ENCODE measurements around the gene WDR35.
"Not testable (repeated sequence)": the region's sequence is repeated elsewhere in the genome, so short reads cannot be mapped to it uniquely, and the experiment has no call there.

The WDR35 gene

DNA sequence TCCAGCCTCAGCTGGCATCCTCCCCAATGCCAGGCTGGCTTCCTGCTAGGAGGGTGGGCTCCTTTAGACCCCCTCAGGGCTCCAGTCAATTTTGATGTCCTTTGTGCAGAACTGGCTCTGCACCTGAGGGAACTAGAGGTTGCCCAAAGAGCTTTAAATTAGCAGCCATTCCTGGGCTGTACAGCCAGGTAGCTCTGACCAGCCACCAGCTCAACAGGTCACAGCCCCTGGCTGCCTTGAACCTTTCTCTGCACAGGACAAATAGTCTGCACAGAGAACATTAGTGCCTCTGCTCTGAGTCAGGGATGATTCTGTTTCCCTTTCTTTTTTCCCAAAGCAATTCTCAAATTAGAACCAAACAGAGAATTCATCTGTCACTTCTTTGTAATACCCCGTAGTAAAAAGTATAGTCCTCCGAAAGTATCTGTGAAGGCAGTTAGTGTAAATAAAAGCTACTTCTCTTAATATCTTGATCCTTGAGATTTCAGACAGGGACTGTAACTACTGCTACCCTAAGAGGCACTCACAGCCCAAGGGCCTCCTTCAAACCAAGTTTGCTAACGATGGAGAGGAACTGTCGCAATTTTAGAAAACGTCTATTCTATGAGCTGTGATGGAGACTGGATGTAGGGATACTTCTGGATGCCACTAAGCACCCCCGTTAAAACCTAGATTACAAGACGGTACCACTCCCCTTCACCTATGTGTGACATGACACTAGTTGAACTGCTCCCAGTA is 91.1 kb downstream of the WDR35 start:
- FAIRE-seq (no peak), DNase-seq (ENCODE audit: extremely low spot score, insufficient read length, low read depth) (no peak)

DNA sequence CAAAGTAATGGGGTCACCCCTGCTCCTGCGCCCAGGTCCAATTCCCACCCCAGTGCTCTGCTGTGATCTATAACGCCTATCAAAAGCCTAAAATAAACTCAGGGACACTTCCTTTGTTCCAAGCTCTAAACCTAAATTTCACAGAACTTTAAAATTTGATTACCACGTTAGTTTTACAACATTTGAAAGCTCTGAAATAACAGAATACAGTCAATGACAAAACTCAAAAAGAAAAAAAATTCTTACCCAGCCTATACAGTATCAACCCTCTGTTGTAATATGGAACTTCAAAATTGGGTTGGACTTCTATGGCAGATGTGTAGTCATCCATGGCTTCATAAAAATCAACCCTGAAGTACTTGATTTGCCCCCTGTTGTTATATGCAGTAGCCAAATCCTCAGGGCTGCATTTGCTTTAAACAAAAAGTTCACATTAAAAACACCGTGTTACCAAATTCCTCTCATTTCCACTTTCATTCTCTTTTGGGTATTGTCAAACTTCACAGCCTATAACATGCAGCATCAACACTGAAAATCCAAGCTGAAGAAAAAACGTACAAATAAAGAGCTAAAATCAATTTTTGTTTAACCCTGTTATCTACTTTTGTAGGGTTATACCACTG is 92.2 kb downstream of the WDR35 start:
- FAIRE-seq = no peak
- no peak for DNase-seq (ENCODE audit: extremely low spot score, insufficient read length, low read depth)

DNA sequence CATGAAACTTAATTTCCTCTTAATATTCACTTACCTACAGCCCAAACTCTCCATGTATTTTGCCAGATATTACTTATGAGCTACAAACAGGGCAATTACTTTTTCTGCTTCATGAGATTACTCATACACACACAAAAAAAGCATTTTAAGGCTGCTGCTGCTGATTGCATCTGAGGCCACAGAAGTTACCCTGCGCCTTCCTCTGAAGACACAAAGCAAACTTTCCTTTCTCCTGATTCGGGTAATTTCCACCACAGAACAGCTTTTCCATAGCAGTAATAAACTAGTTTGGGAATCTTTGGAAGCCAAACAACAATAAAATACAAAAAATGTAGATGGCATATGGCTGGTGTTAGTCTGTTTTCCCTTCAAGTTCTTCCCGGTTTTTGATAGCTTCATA is 94.4 kb downstream of the WDR35 start:
- FAIRE-seq (no peak), DNase-seq (ENCODE audit: extremely low spot score, insufficient read length, low read depth) (no peak)

DNA sequence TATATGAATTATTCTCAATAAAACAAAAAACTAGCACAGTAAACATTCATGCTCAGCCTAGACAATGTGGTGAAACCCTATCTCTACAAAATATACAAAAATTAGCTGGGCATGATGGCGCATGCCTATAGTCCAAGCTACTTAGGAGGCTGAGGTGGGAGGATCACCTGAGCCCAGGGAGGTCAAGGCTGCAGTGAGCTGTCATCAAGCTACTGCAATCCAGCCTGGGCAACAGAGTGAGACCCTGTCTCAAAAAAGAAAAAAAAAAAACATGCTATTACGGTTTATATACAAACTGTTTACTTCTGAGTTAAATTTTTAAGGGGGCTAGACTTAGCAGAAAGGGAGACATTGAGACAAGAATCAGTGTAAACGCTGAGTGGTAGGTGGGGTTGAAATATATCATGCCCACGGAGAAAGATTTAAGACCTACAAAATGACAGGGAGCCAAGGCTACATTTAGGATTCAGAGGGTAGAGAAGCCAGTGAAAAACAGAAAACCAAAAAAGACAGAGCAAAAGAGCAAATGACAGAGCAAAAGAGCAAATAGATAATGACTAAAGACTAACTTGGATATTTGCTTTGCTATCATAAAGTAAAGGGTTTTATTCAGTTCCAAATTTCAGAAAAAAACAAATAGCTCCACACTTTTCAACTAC is 95.6 kb downstream of the WDR35 start:
- DNase-seq (ENCODE audit: extremely low spot score, insufficient read length, low read depth) (no peak), FAIRE-seq (no peak)

DNA sequence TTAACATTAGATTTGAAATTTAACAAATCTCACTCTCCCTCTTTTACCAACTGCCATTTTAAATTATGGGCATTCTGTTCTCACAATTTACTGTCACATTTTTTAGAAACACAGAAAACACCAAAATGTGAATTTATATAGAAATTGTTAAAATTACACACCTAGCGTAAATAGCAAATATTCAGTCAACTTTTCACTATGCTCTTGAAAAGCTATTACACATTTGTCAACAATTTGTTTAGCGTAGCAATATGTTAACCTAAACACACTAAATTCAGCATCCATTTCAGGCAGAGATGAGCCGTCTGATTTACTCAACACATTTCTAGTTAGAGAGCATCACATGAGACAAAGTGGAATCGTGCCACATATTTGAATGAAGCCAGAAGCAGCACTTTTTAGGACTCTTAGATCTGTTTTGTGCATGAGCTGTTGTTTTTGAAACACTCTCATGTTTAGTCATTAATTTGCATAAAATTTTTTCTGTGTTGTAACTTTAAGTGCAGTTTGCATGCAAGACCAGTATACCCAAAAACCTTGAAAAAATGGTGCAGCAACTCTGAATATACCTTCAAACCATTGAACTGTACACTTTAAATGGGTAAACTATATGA is 96.3 kb downstream of the WDR35 start:
- no peak for DNase-seq (ENCODE audit: extremely low spot score, insufficient read length, low read depth)
- FAIRE-seq = peak; percentile 89

DNA sequence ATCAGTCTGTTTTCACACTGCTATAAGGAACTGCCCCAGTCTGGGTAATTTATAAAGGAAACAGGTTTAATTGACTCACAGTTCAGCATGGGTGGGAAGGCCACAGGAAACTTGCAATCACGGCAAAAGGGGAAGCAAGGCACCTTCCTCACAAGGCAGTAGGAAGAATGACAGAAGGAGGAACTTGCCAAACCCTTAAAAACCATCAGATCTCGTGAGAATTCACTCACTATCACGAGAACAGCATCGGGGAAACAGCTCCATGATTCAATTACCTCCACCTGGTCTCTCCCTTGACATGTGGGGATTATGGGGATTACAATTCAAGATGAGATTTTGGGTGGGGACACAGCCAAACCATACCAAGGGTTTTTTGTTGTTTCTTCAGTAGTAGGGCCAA is 97.9 kb downstream of the WDR35 start:
- DNase-seq (ENCODE audit: extremely low spot score, insufficient read length, low read depth) = not testable (repeated sequence)
- peak; percentile 46 for FAIRE-seq

DNA sequence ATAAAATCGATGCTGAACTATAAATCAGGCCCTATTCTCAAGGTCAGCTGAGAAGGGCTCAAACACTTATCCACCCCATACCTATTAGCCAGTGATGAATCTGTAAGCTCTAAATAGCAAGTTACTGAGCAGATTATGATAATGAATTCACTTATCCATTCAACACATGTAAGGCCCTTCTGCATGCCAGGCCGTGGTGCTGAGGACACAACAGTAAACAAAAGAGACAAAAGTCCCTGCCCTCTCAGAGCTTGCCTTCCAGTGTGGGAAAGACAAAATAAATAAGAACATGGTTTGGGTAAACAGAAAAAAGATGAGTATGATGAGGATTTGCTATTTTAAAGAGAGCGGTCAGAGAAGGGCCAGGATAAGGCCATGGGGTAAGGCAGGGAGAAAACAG is 99.8 kb downstream of the WDR35 start:
- no peak for DNase-seq (ENCODE audit: extremely low spot score, insufficient read length, low read depth)
- FAIRE-seq = no peak

DNA sequence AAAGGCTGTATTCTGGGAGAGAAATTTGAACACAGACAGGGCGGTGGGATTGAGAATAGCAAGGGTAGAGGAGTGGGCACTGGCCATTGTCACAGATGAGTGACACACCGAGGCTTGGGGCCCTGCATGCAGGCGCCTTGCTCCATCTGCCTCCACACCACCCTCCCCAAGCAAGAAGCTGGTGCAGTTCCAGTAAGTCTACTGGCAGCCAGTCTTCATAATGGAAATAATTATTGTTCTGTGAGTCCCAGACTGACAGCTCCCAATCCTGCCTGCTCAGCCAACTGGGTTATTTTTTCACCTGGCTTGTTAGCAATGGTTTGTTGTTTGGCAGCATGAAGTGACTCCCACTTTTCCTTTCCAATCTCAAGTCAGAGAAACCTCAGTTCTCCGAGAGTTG is 101.1 kb downstream of the WDR35 start:
- FAIRE-seq = no peak
- no peak for DNase-seq (ENCODE audit: extremely low spot score, insufficient read length, low read depth)

DNA sequence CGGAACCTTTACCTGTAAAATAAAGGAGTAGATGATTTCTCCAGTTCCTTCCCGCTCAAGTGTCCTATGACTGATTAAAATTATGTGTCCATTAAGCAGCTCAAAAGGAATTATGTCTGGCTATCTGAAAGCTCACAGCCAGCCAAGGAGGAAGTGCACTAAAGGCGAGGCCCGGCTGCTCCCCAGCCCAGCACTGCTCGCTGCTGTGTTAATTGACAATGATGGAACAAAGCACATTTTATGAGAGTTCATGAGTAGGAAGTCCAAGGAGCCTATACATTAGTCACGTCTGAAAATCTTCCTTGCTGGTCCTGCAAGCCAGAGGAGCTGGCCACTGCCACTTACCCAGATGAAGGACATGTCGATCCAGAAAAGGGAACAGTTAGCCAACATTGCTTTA is 102.4 kb downstream of the WDR35 start:
- no peak for FAIRE-seq
- DNase-seq (ENCODE audit: extremely low spot score, insufficient read length, low read depth) = no peak

DNA sequence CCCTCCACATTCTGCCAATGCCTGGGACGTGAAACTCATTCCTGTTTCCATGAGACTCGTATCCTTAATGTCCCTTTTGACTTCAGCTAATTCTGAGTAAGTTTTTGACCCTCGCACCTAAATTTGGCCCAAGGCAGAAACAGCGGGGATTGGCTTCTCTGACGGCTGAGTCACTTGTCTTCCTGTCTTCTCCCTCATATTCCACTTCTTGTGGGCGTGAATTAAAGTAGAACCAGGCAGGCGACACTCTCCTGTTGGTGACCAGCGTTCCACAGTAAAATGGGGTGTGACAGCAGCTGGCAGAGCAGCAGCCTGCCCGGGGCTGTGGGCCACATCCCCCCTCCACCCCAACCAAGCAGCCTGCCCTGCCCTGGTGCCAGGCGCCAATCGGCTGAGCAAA is 103.6 kb downstream of the WDR35 start:
- DNase-seq (ENCODE audit: extremely low spot score, insufficient read length, low read depth) (no peak), FAIRE-seq (no peak)

DNA sequence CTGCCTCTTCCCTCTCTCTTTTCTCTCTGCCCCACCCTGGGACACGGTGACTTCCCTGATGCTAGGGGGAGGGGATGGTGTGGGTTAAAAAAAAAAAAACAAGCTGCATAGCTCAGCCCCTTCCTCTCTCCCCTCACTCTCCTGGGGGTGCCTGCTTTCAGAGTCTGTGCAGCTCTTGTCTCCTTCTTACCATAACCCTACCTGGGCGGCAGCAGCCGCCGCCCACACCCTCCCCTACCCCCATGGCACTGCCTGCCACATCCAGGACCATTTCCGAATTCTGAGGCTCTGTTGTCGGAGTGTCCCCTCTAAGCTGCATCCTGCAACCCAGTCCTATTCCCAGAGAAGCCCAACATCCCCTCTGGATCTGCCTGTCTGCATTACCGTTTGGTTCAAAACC is 104.1 kb downstream of the WDR35 start:
- FAIRE-seq (no peak), DNase-seq (ENCODE audit: extremely low spot score, insufficient read length, low read depth) (no peak)

DNA sequence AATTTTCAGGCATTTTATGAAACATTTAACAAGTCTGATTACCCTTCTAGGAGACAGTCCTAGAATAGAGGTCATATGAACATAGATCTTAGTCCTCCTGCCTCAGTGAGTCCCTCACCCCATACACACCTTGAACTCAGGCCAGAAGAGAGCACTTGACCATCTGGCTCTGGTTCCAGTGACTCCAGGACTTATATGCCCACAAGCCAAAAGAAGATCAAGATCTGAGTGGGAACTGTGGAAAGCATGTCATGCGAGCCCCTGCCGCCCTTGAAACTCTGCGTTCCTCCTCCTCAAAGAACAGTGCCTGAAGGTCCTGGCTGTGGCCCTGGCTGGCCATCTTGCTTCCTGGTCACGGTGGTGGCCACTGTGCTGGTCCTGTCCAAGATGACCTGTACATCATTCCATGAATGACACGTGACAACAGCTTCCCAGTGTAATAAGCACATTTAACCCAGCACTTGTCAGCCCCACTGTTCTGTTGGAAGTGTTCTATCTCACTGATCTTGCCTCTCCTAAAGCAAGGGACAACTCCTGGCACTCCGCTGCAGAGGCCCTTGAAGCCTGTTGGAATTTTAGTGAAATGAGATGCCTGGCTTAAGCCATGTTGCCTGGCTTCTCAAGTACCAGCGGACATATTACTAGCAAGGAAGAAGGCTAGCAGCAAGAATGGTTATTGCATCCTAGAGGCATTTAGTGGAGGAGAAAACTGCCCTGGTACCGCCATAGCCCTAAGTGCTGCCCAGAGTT is 105.8 kb downstream of the WDR35 start:
- DNase-seq (ENCODE audit: extremely low spot score, insufficient read length, low read depth) = no peak
- FAIRE-seq = no peak

DNA sequence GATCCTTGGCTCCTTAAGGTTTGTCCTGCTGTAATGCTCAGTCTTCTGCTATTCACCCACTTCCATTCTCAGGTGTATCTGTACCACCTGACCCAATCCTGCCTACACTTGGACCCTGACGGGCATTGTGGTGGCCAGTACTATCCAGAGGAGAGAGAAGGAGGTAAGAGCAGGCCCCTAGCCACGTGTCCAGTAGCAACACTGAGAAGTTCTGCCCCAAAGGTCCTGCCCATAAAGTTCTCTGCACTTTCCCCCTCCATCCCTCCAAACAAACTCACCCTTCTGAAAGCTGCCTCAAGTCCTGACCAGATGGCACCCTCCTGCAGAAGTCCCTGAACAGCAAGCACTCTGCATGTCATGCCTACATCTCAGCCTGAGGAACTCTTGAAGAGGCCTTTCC is 106.4 kb downstream of the WDR35 start:
- no peak for FAIRE-seq
- no peak for DNase-seq (ENCODE audit: extremely low spot score, insufficient read length, low read depth)

DNA sequence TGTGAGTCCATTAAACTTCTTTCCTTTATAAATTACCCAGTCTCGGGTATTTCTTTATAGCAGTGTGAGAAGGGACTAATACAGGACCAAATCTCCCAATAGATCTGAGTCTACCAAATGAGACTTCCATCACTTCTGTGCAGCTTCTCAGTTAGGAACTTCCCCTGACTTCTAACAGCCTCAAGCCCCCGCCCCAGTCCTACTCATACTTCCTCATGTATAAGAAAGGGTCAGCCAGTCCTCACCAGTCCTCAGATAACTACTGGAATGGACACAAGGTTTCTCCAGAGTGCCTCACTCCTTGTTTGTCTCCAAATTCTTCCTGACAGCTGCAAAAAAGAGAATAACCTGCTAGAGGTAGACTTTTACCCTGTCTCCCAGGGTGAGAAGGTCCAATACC is 107.6 kb downstream of the WDR35 start:
- no peak for DNase-seq (ENCODE audit: extremely low spot score, insufficient read length, low read depth)
- FAIRE-seq = no peak

DNA sequence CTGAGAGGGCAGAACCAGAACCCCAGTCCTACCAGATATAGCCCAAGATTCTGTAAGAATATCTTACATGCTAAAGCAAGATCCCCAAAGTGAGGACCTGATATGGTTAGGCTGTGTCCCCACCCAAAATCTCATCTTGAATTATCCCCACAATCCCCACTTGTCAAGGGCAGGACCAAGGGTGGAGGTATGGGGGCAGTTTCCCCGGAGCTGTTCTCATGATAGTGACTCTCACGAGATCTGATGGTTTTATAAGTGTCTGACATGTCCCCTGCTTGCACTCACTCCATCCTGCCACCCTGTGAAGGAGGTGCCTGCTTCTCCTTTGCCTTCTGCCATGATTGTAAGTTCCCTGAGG is 108.0 kb downstream of the WDR35 start:
- FAIRE-seq = no peak
- no peak for DNase-seq (ENCODE audit: extremely low spot score, insufficient read length, low read depth)

DNA sequence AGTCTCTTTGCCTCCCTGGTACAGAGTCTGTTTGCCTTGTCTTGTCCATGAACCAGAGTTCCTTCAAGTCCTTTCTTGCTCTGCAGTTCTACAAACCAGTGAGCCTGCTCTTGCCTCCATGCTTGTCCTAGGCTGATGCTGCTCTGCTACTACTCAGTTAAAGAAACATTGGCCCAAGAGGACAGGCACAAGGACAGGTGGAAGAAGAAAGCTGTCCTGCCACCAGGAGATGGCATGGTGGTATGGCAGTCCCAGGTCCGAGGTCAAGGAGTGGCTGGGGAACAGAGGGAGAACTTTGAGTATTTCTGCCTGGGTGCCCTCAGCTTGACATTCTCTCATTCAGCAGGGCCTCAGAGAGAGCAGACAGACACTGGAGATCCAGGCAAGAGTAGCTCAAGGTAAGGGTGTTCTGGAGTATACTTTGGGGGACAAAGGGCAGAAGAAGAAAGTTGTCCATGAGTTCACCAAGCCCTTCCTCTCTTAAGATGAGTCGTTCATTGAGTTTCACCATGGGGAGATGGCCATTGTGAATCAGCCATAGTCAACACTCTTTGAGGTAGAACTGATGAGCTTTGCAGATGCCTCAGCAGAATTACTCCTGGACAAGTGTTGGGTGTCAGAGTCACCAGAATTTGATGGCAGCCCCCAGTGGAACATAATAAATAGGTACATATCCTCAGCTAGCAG is 108.5 kb downstream of the WDR35 start:
- FAIRE-seq (no peak), DNase-seq (ENCODE audit: extremely low spot score, insufficient read length, low read depth) (no peak)

DNA sequence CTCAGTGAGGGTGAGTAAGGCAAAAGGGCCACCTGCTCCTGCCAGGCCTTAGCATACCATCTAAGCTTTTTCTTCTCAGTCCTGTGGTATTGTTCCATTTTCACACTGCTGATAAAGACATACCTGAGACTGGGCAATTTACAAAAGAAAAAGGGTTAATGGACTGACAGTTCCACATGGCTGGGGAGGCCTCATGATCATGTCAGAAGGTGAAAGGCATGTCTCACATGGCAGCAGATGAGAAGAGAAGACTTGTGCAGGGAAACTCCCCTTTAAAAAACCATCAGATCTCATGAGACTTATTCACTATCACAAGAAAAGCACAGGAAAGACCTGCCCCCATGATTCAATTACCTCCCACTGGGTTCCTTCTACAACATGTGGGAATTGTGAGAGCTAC is 109.7 kb downstream of the WDR35 start:
- not testable (repeated sequence) for DNase-seq (ENCODE audit: extremely low spot score, insufficient read length, low read depth); FAIRE-seq

DNA sequence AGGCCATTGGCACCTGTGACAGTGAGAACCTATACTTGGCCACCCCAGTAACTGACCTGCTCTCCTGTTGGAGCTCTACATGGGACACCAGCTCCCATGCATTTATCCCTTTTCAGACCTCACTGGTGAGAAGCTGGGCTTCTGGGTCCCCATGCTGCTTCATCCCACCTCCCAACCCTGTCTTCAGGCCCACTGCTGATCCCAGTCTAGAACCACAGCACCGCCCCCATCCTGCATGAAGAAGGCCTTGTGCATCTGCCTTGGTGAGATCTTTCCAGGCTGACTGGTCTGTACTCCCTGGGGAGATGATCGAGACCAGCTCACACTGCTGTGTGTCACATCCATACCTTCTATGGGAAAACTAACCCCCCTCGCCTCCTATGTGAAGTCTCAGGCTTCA is 110.8 kb downstream of the WDR35 start:
- DNase-seq (ENCODE audit: extremely low spot score, insufficient read length, low read depth) (no peak), FAIRE-seq (no peak)

DNA sequence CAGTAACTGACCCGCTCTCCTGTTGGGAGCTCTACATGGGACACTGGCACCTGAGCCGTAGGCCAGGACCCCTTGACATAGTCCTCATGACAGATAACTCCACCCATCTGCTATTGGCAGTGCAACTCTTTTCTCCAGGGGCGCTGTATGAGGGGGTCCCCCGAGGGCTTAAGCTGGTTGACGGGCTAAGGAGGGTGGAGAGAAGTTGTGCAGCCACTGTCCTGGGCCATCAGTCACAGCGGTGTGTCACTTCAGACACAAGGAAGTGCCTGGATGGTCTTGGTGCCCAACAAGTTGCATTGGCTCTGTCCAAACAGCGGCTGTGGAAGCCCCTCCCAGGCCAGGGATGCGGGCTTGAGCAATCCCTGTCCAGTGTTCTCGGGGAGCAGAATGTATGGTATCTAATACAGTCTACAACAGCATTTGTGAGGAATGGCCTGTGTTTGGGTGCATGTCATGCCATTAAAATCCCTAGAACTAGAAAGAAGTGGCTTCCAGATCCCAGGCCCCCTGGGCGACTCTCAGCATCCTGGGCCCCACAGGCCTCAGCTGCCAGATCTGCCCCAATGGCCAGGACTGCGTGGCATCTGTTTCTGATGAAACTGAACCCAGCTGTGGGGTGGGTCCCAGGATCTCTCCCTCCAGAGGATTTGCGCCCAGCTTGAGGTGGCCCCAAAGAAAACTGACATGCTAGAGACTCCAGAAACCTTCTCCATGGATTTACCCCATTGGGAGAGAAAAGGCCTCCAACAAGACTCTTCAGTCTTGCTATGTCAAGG is 111.4 kb downstream of the WDR35 start:
- no peak for DNase-seq (ENCODE audit: extremely low spot score, insufficient read length, low read depth)
- FAIRE-seq = no peak

All from GM18507 (cell line).